Psoas muscle (tissue), 8 donors: ENCODE measurements around the gene TXNRD1. TPM values are rescaled to one million over a fixed set of nuclear protein-coding genes. Genes with fewer than 3 reads are reported as not detected.
"Not testable (repeated sequence)": the region's sequence is repeated elsewhere in the genome, so short reads cannot be mapped to it uniquely, and the experiment has no call there.

ENCODE experiments used
- ATAC-seq, 4 donors: fragments of 200-7000 bp; cut with Tn5 transposase; one replicate each; pipeline ENCODE4 v1.9.1; 2020; ENCODE audit warnings: moderate library complexity in 3 of 4, mild to moderate bottlenecking in 2 of 4
- DNase-seq, 2 donors: peaks; one replicate each; pipeline ENCODE4 v3.0.0-alpha.2; 2020
- H3K27ac ChIP-seq: fragments of 200-600 bp; one replicate; pipeline ENCODE4 v1.8.0; 2022
- H3K27me3 ChIP-seq, 3 donors: fragments of 200-600 bp in 1 of 3; one replicate each; pipeline versions ENCODE4 v1.6.1 to v1.8.0; 2013 to 2022; ENCODE audit warnings: low read length in 2 of 3, mild to moderate bottlenecking in 2 of 3, moderate library complexity in 1 of 3; ENCODE audit not compliant: insufficient read depth in 3 of 3
- H3K36me3 ChIP-seq, 2 donors: fragments of 200-600 bp in 1 of 2; one replicate each; pipeline versions ENCODE4 v1.6.1 to v1.8.0; 2013 to 2022; ENCODE audit warnings: low read depth in 1 of 2, mild to moderate bottlenecking in 1 of 2, moderate library complexity in 1 of 2; ENCODE audit not compliant: insufficient read depth in 1 of 2
- H3K4me1 ChIP-seq: fragments of 200-600 bp; one replicate; pipeline ENCODE4 v1.8.0; 2022
- H3K4me3 ChIP-seq: fragments of 200-600 bp; one replicate; pipeline ENCODE4 v1.8.0; 2022; ENCODE audit warnings: mild to moderate bottlenecking
- H3K9me3 ChIP-seq: fragments of 200-600 bp; one replicate; pipeline ENCODE4 v1.8.0; 2022
- WGBS, 3 donors: extraction: QIAGEN DNeasy Blood & Tissue Kit; methylation state at CpG; one replicate each; pipeline versions ENCODE4 v1.1.6 to v1.1.7; 2013; 5-methylcytosine and 5-hydroxymethylcytosine counted together
- intact Hi-C, 2 donors: fragments of 100-400 bp; cut with DNase I; formaldehyde crosslinking; loops; one replicate each; pipeline versions ENCODE4 v1.11.0 to v1.14.2; 2022
- polyA plus RNA-seq, 3 donors: library from polyadenylated mRNA; stranded (reverse); fragments of 200-250 nt; gene quantifications; one replicate each; pipeline ENCODE4 v1.2.3, GENCODE V29; 2013
- total RNA-seq, 4 donors: library from RNA; stranded (reverse); fragmentation: NEBNext Ultra II Directional in 2 of 4; extraction: Animal tissue kit (Norgen Biotek cat#: 25700) in 2 of 4; gene quantifications; one replicate each; pipeline versions ENCODE4 v1.2.1 to v1.2.4, GENCODE V29; 2021 to 2023
- TF ChIP-seq, protein P1 (sequence below): fragments of 200-600 bp; IDR thresholded peaks from one replicate; pipeline ENCODE4 v1.8.0; 2022; ENCODE audit warnings: antibody characterized with exemption
- donor health status: healthy with polysubstance abuse.
- donor health status: DM: no; HTN: no; CAD: no; lungs with moderate emphysema.
- donor health status: Bipolar disorder and iron deficiency.
- donor health status: healthy.
- donor health status: DM: yes; HTN: yes; CAD: no.
- donor health status: DM: no; HTN: no; CAD: no.
- donor health status: DM: no; HTN: no; CAD: no.
- donor health status: DM: yes; HTN: yes; CAD: no.

The TXNRD1 gene
- total and polyA plus RNA-seq, 7 donors = 46.0 to 249 (median 110) TPM

DNA sequence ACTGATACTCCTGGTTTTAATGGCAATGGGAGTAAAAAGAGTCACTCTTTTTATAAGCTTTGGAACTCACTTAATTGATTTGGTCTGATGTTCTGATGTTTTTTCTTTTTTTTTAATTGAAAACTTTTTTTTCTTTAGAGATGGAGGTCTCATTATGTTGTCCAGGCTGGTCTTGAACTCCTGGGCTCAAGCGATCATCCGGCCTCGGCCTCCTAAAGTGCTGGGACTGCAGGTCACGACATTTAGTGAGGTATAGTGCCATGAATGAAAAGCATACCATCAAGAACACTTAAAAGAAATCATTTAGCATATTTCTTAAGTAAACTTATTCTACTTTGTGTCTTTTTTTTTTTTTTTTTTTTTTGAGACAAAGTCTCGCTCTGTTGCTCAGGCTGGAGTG is 75.3 kb downstream of the TXNRD1 start:
- WGBS, 3 donors = 95 to 98% (median 96%) methylated on average over 4 to 5 of the region's 5 CpGs

DNA sequence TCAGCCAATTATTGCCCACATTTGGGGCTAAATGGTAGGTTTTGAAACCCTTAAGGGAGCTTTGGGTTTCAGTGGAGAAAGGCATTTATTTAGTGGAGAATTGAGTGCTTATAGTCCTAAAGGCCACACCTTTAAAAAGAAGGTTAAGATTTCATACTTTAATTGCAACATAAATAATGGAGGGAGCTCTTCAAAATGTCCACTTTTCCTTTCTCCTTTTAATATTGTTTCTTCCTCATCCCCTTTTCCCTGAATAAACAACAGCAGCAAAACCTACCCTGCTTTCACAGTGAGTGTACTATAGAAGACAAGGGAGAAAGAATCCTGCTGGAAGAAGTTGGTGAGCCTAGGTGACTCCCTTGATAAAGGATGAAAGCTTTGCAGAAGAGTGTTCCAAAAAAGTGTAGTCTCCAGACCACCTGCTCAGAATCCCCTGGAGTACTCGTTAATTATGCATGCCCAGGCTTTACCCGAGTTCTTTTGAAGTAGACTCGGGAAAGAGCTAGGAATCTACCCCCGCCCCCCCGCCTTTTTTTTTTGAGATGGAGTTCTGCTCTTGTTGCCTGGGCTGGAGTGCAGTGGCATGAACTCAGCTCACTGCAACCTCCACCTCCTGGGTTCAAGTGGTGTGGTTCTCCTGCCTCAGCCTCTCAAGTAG is 76.4 kb downstream of the TXNRD1 start:
- WGBS, 3 donors = 65 to 71% (median 66%) methylated on average over 5 of the region's 5 CpGs
- Histone ChIP-seq H3K27me3 (no peaks in the 10 kb centered on the region), H3K27ac (no peak overlapping the region), H3K36me3 (peaks cover 7 to 80% of the 10 kb centered on the region in 2 donors), H3K4me3 (peak overlapping the region; percentile 8), H3K9me3 (no peaks in the 10 kb centered on the region), H3K4me1 (peaks cover 55% of the 10 kb centered on the region)
- no peak for ATAC-seq
- no peak for DNase-seq
- TF ChIP-seq, protein P1, sequence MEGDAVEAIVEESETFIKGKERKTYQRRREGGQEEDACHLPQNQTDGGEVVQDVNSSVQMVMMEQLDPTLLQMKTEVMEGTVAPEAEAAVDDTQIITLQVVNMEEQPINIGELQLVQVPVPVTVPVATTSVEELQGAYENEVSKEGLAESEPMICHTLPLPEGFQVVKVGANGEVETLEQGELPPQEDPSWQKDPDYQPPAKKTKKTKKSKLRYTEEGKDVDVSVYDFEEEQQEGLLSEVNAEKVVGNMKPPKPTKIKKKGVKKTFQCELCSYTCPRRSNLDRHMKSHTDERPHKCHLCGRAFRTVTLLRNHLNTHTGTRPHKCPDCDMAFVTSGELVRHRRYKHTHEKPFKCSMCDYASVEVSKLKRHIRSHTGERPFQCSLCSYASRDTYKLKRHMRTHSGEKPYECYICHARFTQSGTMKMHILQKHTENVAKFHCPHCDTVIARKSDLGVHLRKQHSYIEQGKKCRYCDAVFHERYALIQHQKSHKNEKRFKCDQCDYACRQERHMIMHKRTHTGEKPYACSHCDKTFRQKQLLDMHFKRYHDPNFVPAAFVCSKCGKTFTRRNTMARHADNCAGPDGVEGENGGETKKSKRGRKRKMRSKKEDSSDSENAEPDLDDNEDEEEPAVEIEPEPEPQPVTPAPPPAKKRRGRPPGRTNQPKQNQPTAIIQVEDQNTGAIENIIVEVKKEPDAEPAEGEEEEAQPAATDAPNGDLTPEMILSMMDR = no peak
- intact Hi-C loops = no loop called here

More for the DNA sequence above, 75.3 kb downstream of the TXNRD1 start:
- H3K27ac ChIP-seq = no peak overlapping the region
- no peak overlapping the region for H3K4me3 ChIP-seq
- ATAC-seq (no peak), DNase-seq (no peak)
- TF ChIP-seq, protein P1 = no peak
- peaks cover 56% of the 10 kb centered on the region for H3K4me1 ChIP-seq
- intact Hi-C loops = no loop called here
- peaks cover 7 to 70% of the 10 kb centered on the region in 2 donors for H3K36me3 ChIP-seq
- H3K27me3 ChIP-seq = no peaks in the 10 kb centered on the region
- H3K9me3 ChIP-seq = no peaks in the 10 kb centered on the region

DNA sequence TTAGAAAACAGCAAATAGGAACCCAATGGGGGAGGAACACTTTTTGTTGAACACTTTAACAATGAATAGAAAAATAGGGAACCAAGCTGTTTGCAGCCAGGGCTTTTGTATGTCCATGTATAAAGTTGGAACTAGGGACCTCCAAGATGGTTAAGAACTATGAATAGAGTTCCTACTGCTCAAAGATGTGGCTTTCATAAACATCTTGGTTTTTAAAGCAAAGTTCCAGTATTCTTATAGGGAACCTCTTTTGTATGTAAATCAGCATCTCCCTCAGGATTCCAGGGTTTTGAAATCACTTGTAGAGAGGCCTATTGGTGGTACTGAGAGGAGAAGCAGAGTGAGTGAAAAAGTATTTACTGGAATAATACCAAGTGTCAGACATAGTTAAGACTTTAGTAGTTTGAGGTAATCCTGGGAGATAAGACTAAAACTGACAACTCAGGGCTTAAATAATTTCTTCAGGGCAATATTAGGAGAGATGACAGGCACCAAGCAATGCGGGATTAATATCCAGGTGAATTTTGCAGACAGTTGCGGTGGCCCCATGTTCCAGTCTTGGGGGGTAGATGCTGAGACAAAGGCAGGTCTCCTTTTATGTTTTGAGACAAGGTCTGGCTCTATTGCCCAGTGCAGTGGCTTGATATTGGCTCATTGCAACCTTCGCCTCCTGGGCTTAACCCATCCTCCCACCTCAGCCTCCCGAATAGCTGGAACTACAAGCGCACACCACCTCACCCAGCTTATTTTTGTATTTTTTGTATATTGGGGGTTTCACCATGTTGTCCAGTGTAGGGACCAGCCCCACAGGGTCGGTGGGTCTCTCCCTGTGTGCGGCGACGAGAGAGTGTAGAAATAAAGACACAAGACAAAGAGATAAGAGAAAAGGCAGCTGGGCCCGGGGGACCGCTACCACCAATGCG is 77.6 kb downstream of the TXNRD1 start:
- Histone ChIP-seq H3K27ac (no peak overlapping the region), H3K4me1 (peaks cover 64% of the 10 kb centered on the region)

DNA sequence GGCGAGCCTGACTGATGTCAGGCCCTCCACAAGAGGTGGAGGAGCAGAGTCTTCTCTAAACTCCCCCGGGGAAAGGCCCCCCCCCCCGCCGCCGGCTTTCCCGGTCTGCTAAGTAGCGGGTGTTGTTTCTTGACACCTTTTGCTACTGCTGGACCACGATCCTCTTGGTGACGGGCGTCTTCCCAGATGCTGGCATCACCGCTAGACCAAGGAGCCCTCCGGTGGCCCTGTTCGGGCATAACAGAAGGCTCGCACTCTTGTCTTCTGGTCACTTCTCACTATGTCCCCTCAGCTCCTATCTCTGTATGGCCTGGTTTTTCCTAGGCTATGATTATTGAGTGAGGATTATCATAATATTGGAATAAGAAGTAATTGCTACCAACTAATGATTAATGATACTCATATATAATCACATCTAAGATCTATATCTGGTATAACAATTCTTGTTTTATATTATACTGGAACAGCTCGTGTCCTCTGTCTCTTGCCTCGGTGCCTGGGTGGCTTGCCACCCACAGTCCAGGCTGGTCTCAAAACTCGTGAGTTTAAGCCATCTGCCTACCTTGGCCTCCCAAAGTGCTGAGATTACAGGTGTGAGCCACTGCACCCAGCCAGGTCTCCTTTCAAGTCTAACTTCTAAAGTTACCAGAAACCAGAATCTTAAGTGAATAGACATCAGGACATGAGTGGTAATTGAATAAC is 78.7 kb downstream of the TXNRD1 start:
- H3K4me1 ChIP-seq = peaks cover 72% of the 10 kb centered on the region

More for the DNA sequence above, 77.6 kb downstream of the TXNRD1 start:
- TF ChIP-seq, protein P1 = no peak
- H3K36me3 ChIP-seq = peaks cover 7 to 90% of the 10 kb centered on the region in 2 donors
- no peak for DNase-seq
- ATAC-seq = no peak
- 96 to 97% (median 96%) methylated on average over 12 of the region's 12 CpGs for WGBS, 3 donors
- intact Hi-C loops = no loop called here
- H3K4me3 ChIP-seq = no peak overlapping the region
- H3K27me3 ChIP-seq = no peaks in the 10 kb centered on the region
- H3K9me3 ChIP-seq = no peaks in the 10 kb centered on the region

More for the DNA sequence above, 78.7 kb downstream of the TXNRD1 start:
- H3K9me3 ChIP-seq, ATAC-seq, H3K27me3 ChIP-seq, H3K4me3 ChIP-seq, intact Hi-C loops: not testable (repeated sequence)
- Histone ChIP-seq H3K27ac (peak overlapping the region; percentile 52), H3K36me3 (peaks cover 7 to 97% of the 10 kb centered on the region in 2 donors)
- TF ChIP-seq, protein P1 = peak; percentile 20
- WGBS, 3 donors = 52 to 75% (median 59%) methylated on average over 14 to 16 of the region's 17 CpGs
- DNase-seq = peak; percentile 27 to 61
